ENCODE results near the gene LMO2. TPM values are rescaled to one million over a fixed set of nuclear protein-coding genes. Genes with fewer than 3 reads are reported as not detected.
A peak's percentile ranks its signal among the peaks of the same experiment; 100 is the strongest.

LMO2 gene
- total RNA-seq, 3 donors from 2014 or later (not counting 1 experiment from before 2014, with no cell fraction given) = 2.8 to 9.6 (median 5.6) TPM

DNA sequence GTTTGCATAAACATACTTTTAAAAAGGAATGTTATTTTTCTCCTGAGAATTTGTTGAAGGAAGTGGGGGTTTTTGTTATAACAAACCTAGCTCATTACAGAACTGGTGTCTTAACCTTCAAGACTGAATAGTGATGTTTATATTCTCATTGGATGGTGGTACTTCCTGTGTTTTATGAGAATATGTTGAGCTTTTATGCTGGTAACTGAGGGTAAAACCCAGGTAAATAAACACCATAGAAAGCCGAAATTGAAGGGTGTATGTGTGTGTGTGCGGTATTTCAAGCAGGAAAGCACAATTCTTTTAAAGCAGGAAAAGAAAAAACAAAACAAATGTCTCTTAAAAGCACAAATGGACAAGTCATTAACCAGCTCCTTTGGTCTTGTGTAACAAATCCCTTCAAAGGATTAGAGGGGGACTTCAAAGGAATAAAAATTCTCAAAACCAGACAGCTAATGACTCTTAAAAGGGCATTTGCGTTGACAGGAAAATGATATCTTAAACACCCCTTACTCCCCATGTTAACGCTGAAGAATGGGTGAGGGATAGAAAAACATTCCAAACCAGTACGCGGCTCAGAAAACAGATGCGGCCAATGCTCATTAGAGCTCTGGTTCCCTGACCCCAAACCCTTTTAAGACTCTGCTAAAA lies 23.8 kb downstream of the LMO2 start:
- H3K9me3 ChIP-seq (ENCODE audit: control insufficient read depth, insufficient read depth, low read length) = no peaks in the 10 kb centered on the region
- no peaks in the 10 kb centered on the region for H3K9me3 Mint-ChIP-seq
- H3K36me3 ChIP-seq (ENCODE audit: control insufficient read depth, insufficient read depth, low read length) = no peaks in the 10 kb centered on the region
- no peak overlapping the region for H3K27ac ChIP-seq (ENCODE audit: low read length)
- peak overlapping the region; percentile 77 for H3K4me3 Mint-ChIP-seq
- H3K4me1 ChIP-seq (ENCODE audit: control insufficient read depth, insufficient read depth, low read length) = peaks cover 15% of the 10 kb centered on the region
- H3K4me3 ChIP-seq (ENCODE audit: low read length) = peak overlapping the region; percentile 31
- DNase-seq = no peak
- H3K36me3 Mint-ChIP-seq = no peaks in the 10 kb centered on the region
- 3% methylated on average over 4 of the region's 7 CpGs for WGBS (ENCODE audit: insufficient coverage)
- no peak overlapping the region for H3K27ac Mint-ChIP-seq
- H3K27me3 ChIP-seq (ENCODE audit: control insufficient read depth, insufficient read depth, low read length) = peaks cover 35% of the 10 kb centered on the region
- intact Hi-C loops (cut with micrococcal nuclease) = no loop called here
- H3K4me1 Mint-ChIP-seq = peaks cover 11% of the 10 kb centered on the region in 2 donors
- ATAC-seq = no peak
- H3K27me3 Mint-ChIP-seq (ENCODE audit: low read depth in 2 of 2) = peaks cover 52 to 84% of the 10 kb centered on the region in 2 donors
- TF ChIP-seq, protein P1, sequence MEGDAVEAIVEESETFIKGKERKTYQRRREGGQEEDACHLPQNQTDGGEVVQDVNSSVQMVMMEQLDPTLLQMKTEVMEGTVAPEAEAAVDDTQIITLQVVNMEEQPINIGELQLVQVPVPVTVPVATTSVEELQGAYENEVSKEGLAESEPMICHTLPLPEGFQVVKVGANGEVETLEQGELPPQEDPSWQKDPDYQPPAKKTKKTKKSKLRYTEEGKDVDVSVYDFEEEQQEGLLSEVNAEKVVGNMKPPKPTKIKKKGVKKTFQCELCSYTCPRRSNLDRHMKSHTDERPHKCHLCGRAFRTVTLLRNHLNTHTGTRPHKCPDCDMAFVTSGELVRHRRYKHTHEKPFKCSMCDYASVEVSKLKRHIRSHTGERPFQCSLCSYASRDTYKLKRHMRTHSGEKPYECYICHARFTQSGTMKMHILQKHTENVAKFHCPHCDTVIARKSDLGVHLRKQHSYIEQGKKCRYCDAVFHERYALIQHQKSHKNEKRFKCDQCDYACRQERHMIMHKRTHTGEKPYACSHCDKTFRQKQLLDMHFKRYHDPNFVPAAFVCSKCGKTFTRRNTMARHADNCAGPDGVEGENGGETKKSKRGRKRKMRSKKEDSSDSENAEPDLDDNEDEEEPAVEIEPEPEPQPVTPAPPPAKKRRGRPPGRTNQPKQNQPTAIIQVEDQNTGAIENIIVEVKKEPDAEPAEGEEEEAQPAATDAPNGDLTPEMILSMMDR (IDR thresholded peaks at IDR 0.05) = no peak

GRCh38 chr11:33867561-33867960 lies 24.3 kb downstream of the LMO2 start:
- Mint-ChIP-seq H3K9me3 (no peaks in the 10 kb centered on the region), H3K27ac (no peak overlapping the region), H3K4me1 (peaks cover 11% of the 10 kb centered on the region in 2 donors), H3K4me3 (peak overlapping the region; percentile 77), H3K36me3 (no peaks in the 10 kb centered on the region), H3K27me3 (ENCODE audit: low read depth in 2 of 2) (peaks cover 52 to 86% of the 10 kb centered on the region in 2 donors)
- WGBS (ENCODE audit: insufficient coverage) = 23% methylated on average over 1 of the region's 1 CpG
- Histone ChIP-seq H3K9me3 (ENCODE audit: control insufficient read depth, insufficient read depth, low read length) (no peaks in the 10 kb centered on the region), H3K27ac (ENCODE audit: low read length) (no peak overlapping the region), H3K36me3 (ENCODE audit: control insufficient read depth, insufficient read depth, low read length) (no peaks in the 10 kb centered on the region), H3K4me3 (ENCODE audit: low read length) (no peak overlapping the region), H3K4me1 (ENCODE audit: control insufficient read depth, insufficient read depth, low read length) (peaks cover 15% of the 10 kb centered on the region), H3K27me3 (ENCODE audit: control insufficient read depth, insufficient read depth, low read length) (peaks cover 34% of the 10 kb centered on the region)
- TF ChIP-seq, protein P1 (IDR thresholded peaks at IDR 0.05) = no peak
- ATAC-seq = no peak
- intact Hi-C loops (cut with micrococcal nuclease) = no loop called here
- no peak for DNase-seq

DNA sequence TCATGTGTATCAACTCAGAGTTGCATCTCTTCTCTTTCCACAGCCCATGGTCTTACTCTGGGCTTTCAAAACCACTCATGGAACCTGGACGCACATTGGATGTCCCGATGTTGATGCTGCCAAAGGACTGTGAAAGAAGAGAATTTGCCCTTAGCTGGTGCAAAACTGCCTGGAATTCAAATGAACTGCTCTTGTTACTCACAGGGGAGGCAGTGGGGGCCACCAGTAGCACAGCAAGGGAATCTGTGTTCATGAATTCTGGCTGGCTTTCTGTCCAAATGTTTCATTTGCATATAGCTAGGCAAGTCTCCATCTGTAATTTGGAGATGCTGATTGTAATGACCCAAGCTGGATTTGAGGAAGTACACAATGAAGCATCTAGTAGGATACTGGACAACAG lies 24.9 kb downstream of the LMO2 start:
- Histone ChIP-seq H3K9me3 (ENCODE audit: control insufficient read depth, insufficient read depth, low read length) (no peaks in the 10 kb centered on the region), H3K27me3 (ENCODE audit: control insufficient read depth, insufficient read depth, low read length) (peaks cover 32% of the 10 kb centered on the region), H3K4me1 (ENCODE audit: control insufficient read depth, insufficient read depth, low read length) (peaks cover 15% of the 10 kb centered on the region), H3K4me3 (ENCODE audit: low read length) (no peak overlapping the region), H3K36me3 (ENCODE audit: control insufficient read depth, insufficient read depth, low read length) (no peaks in the 10 kb centered on the region), H3K27ac (ENCODE audit: low read length) (no peak overlapping the region)
- Mint-ChIP-seq H3K9me3 (no peaks in the 10 kb centered on the region), H3K36me3 (no peaks in the 10 kb centered on the region), H3K4me3 (no peak overlapping the region), H3K27me3 (ENCODE audit: low read depth in 2 of 2) (peaks cover 52 to 79% of the 10 kb centered on the region in 2 donors), H3K4me1 (peaks cover 11% of the 10 kb centered on the region in 2 donors), H3K27ac (no peak overlapping the region)
- intact Hi-C loops (cut with micrococcal nuclease) = no loop called here
- ATAC-seq (no peak), DNase-seq (no peak)
- TF ChIP-seq, protein P1 (IDR thresholded peaks at IDR 0.05) = no peak
- WGBS (ENCODE audit: insufficient coverage) = 67% methylated on average over 2 of the region's 2 CpGs

DNA sequence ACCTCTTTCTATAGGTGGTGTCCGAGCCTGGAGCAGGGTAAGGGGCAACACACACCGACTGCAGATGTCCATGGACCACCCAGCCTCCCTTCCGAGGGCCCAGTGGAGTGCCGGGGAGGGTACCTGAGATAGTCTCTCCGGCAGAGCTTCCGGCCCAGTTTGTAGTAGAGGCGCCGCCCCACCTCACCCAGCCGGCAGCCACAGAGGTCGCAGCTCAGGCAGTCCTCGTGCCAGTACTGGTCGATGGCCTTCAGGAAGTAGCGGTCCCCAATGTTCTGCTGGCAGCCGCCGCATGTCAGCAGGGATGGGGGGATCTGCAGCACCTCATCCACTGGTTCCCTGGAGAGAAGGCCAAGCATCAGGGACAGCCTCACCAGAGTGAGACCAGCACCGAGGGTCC lies 27.4 kb downstream of the LMO2 start:
- Mint-ChIP-seq H3K4me1 (peaks cover 0 to 6% of the 10 kb centered on the region in 2 donors), H3K27ac (no peak overlapping the region), H3K4me3 (no peak overlapping the region), H3K9me3 (no peaks in the 10 kb centered on the region), H3K27me3 (ENCODE audit: low read depth in 2 of 2) (peaks cover 48 to 75% of the 10 kb centered on the region in 2 donors), H3K36me3 (no peaks in the 10 kb centered on the region)
- Histone ChIP-seq H3K4me1 (ENCODE audit: control insufficient read depth, insufficient read depth, low read length) (peaks cover 5% of the 10 kb centered on the region), H3K27ac (ENCODE audit: low read length) (no peak overlapping the region), H3K4me3 (ENCODE audit: low read length) (no peak overlapping the region), H3K9me3 (ENCODE audit: control insufficient read depth, insufficient read depth, low read length) (no peaks in the 10 kb centered on the region), H3K36me3 (ENCODE audit: control insufficient read depth, insufficient read depth, low read length) (no peaks in the 10 kb centered on the region), H3K27me3 (ENCODE audit: control insufficient read depth, insufficient read depth, low read length) (peaks cover 15% of the 10 kb centered on the region)
- intact Hi-C loops (cut with micrococcal nuclease) = no loop called here
- WGBS (ENCODE audit: insufficient coverage) = 58% methylated on average over 16 of the region's 16 CpGs
- DNase-seq (no peak), ATAC-seq (no peak)
- TF ChIP-seq, protein P1 (IDR thresholded peaks at IDR 0.05) = no peak

All from natural killer cell (primary cell).